Neural progenitor cell (in vitro differentiated cells): ENCODE measurements around the gene PLCG2. TPM values are rescaled to one million over a fixed set of nuclear protein-coding genes. Genes with fewer than 3 reads are reported as not detected.

Experiments used
- DNase-seq: peaks from one replicate; pipeline ENCODE4 v3.0.0-alpha.2; 2016; ENCODE audit warnings: low spot score
- H2AFZ ChIP-seq: fragments of 200-600 bp; sonication (generic); replicated peaks from 2 replicates; pipeline ENCODE4 v1.6.1; 2016; ENCODE audit warnings: antibody characterized with exemption
- H3F3A ChIP-seq: fragments of 200-600 bp; sonication (generic); 2 replicates; pipeline ENCODE4 v1.6.1; 2016; ENCODE audit warnings: antibody characterized with exemption, low read depth
- H3K27ac ChIP-seq: fragments of 200-600 bp; sonication (generic); 2 replicates; pipeline ENCODE4 v1.5.1; 2016; ENCODE audit warnings: mild to moderate bottlenecking
- H3K27me3 ChIP-seq: fragments of 200-600 bp; sonication (generic); 2 replicates; pipeline ENCODE4 v1.6.1; 2016; ENCODE audit warnings: mild to moderate bottlenecking, moderate library complexity
- H3K36me3 ChIP-seq: fragments of 200-600 bp; sonication (generic); 2 replicates; pipeline ENCODE4 v1.5.1; 2016
- H3K4me1 ChIP-seq: fragments of 200-600 bp; sonication (generic); 2 replicates; pipeline ENCODE4 v1.6.1; 2016; ENCODE audit warnings: mixed run types
- H3K4me2 ChIP-seq: fragments of 200-600 bp; sonication (generic); 2 replicates; pipeline ENCODE4 v1.6.1; 2016
- H3K4me3 ChIP-seq: fragments of 200-600 bp; sonication (generic); 2 replicates; pipeline ENCODE4 v1.5.1; 2016
- H3K79me2 ChIP-seq: fragments of 200-600 bp; sonication (generic); 2 replicates; pipeline ENCODE4 v1.6.1; 2016; ENCODE audit warnings: low read depth
- H3K9ac ChIP-seq: fragments of 200-600 bp; sonication (generic); 2 replicates; pipeline ENCODE4 v1.6.1; 2016
- H3K9me3 ChIP-seq: fragments of 200-600 bp; sonication (generic); 2 replicates; pipeline ENCODE4 v1.5.1; 2016; ENCODE audit warnings: low read depth
- H4K20me1 ChIP-seq: fragments of 200-600 bp; sonication (generic); 2 replicates; pipeline ENCODE4 v1.6.1; 2016; ENCODE audit warnings: low read depth
- H3K27ac Mint-ChIP-seq: 3 replicates; pipeline ENCODE4 v1.8.0; 2021; ENCODE audit warnings: mixed read lengths
- H3K27me3 Mint-ChIP-seq: 2 replicates; pipeline ENCODE4 v1.8.0; 2022; ENCODE audit warnings: low read depth, mild to moderate bottlenecking, inconsistent platforms, moderate library complexity, mixed read lengths; ENCODE audit not compliant: insufficient read depth
- H3K36me3 Mint-ChIP-seq: 3 replicates; pipeline ENCODE4 v1.8.0; 2021; ENCODE audit warnings: mixed read lengths
- H3K4me1 Mint-ChIP-seq: 3 replicates; pipeline ENCODE4 v1.8.0; 2021; ENCODE audit warnings: mixed read lengths
- H3K4me3 Mint-ChIP-seq: 3 replicates; pipeline ENCODE4 v1.8.0; 2021; ENCODE audit warnings: mild to moderate bottlenecking, moderate library complexity, mixed read lengths
- H3K9me3 Mint-ChIP-seq: 3 replicates; pipeline ENCODE4 v1.8.0; 2020; ENCODE audit warnings: mixed read lengths
- CTCF ChIP-seq: fragments of 200-600 bp; sonication (generic); IDR thresholded peaks from 2 replicates; pipeline ENCODE4 v1.5.1; 2017; ENCODE audit warnings: antibody characterized with exemption, mild to moderate bottlenecking
- EZH2 ChIP-seq: fragments of 200-600 bp; sonication (generic); IDR thresholded peaks from 2 replicates; pipeline ENCODE4 v1.6.1; 2017; ENCODE audit warnings: antibody characterized with exemption, mild to moderate bottlenecking, moderate library complexity
- EZH2phosphoT487 ChIP-seq: fragments of 200-600 bp; sonication (generic); IDR thresholded peaks from 2 replicates; pipeline ENCODE4 v1.6.1; 2017; ENCODE audit warnings: antibody characterized with exemption
- total RNA-seq: library from RNA; depleted of rRNA; stranded (reverse); fragments of >200 nt; gene quantifications from 2 replicates; pipeline ENCODE4 v1.2.3, GENCODE V29; 2015; ENCODE audit warnings: low replicate concordance

Gene PLCG2
- total RNA-seq, 1 donor from 2014 or later = 5.0 TPM

DNA sequence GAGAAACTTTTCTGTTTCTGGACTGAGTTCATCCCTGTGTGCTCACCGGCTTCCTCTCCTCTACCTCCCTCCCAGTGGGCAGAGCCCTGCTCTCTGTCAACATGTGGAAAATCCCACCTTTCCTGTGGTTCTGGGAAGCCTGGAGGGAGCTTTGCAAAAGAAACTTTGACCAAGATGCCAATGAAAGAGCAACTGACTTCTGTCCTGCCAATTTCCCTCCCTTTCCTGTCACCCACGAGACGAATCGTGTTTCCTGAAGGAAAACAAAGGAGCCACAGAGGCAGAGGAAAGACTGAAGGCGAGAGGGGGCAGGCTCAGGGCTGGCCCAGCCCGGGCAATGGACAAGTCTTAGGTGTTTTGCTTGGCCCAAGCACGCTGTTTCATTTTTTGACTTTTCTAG, 82.8 kb downstream of the PLCG2 start:
- Histone ChIP-seq H3K79me2 (no peaks in the 10 kb centered on the region), H3K4me2 (no peak overlapping the region), H3K27me3 (no peaks in the 10 kb centered on the region), H3F3A (peaks cover 8% of the 10 kb centered on the region), H4K20me1 (no peaks in the 10 kb centered on the region), H3K9me3 (no peaks in the 10 kb centered on the region), H3K9ac (no peak overlapping the region), H3K4me1 (peaks cover 17% of the 10 kb centered on the region), H3K27ac (no peak overlapping the region), H3K36me3 (no peaks in the 10 kb centered on the region), H2AFZ (peak overlapping the region; percentile 91), H3K4me3 (no peak overlapping the region)
- H3K27ac Mint-ChIP-seq = peak overlapping the region; percentile 25
- no peak for DNase-seq
- H3K27me3 Mint-ChIP-seq = no peaks in the 10 kb centered on the region
- peaks cover 2% of the 10 kb centered on the region for H3K9me3 Mint-ChIP-seq
- no peaks in the 10 kb centered on the region for H3K36me3 Mint-ChIP-seq
- TF ChIP-seq EZH2phosphoT487 = no peak
- TF ChIP-seq EZH2 = no peak
- TF ChIP-seq CTCF = no peak
- no peak overlapping the region for H3K4me3 Mint-ChIP-seq
- peaks cover 16% of the 10 kb centered on the region for H3K4me1 Mint-ChIP-seq

DNA sequence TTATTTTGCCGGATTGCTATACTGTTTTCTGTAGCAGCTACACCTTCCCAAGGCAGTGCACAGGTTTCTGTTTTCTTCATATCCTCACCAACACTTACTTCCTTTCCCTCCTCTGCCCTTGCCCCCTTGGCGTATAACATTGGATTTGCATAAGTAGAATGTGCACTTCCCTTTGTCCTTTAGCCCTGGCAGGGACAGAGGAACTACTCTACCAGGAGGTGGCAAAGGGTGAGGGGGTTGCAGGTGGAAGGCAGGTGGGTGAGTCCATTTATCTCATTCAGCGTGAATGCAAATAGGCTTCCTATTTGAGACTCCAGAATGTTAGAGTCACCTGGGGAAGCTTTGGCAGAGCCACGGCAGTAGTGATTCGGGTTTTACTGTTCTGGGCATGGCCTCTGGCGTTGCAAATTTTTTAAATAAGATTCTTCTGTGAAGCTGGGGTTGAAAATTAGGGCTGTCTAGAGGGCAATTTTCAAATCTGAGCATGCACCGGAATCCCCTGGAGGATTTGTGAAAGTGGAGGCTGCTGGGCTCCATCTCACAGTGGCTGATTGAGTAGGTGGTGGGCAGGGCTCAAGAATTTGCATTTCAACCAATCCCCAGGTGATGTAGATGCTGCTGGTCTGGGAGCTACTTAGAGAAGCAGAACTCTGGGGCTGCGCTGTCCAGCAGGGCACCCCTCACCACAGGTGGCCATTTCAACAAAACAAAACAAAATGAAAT, 84.7 kb downstream of the PLCG2 start:
- H3K9me3 ChIP-seq = no peaks in the 10 kb centered on the region
- H3K27me3 ChIP-seq = no peaks in the 10 kb centered on the region
- Mint-ChIP-seq H3K4me3 (no peak overlapping the region), H3K27ac (no peak overlapping the region), H3K9me3 (peaks cover 2% of the 10 kb centered on the region), H3K4me1 (peaks cover 16% of the 10 kb centered on the region), H3K27me3 (no peaks in the 10 kb centered on the region), H3K36me3 (no peaks in the 10 kb centered on the region)
- no peaks in the 10 kb centered on the region for H4K20me1 ChIP-seq
- H3K9ac ChIP-seq = no peak overlapping the region
- TF ChIP-seq CTCF (no peak), EZH2 (no peak), EZH2phosphoT487 (no peak)
- peak overlapping the region; percentile 37 for H3K4me2 ChIP-seq
- H3K79me2 ChIP-seq = no peaks in the 10 kb centered on the region
- H3K4me1 ChIP-seq = peaks cover 17% of the 10 kb centered on the region
- peak; percentile 33 for DNase-seq
- no peak overlapping the region for H2AFZ ChIP-seq
- H3K4me3 ChIP-seq = no peak overlapping the region
- H3K36me3 ChIP-seq = no peaks in the 10 kb centered on the region
- no peak overlapping the region for H3K27ac ChIP-seq
- H3F3A ChIP-seq = peaks cover 8% of the 10 kb centered on the region

GRCh38 chr16:81864646-81865382, 85.7 kb downstream of the PLCG2 start:
- H3F3A ChIP-seq = peaks cover 8% of the 10 kb centered on the region
- no peak for TF ChIP-seq EZH2phosphoT487
- no peak for TF ChIP-seq CTCF
- TF ChIP-seq EZH2 = no peak
- H3K36me3 ChIP-seq = no peaks in the 10 kb centered on the region
- H4K20me1 ChIP-seq = no peaks in the 10 kb centered on the region
- Mint-ChIP-seq H3K9me3 (peaks cover 2% of the 10 kb centered on the region), H3K27me3 (no peaks in the 10 kb centered on the region), H3K4me3 (no peak overlapping the region), H3K27ac (no peak overlapping the region), H3K4me1 (peaks cover 16% of the 10 kb centered on the region), H3K36me3 (no peaks in the 10 kb centered on the region)
- no peak overlapping the region for H3K4me3 ChIP-seq
- H3K27me3 ChIP-seq = no peaks in the 10 kb centered on the region
- H3K4me2 ChIP-seq = peak overlapping the region; percentile 37
- H3K9ac ChIP-seq = no peak overlapping the region
- no peak overlapping the region for H3K27ac ChIP-seq
- H3K4me1 ChIP-seq = peaks cover 17% of the 10 kb centered on the region
- no peak for DNase-seq
- no peak overlapping the region for H2AFZ ChIP-seq
- H3K79me2 ChIP-seq = no peaks in the 10 kb centered on the region
- H3K9me3 ChIP-seq = no peaks in the 10 kb centered on the region
